Measurements from ENCODE around the gene SORCS2.

DNA sequence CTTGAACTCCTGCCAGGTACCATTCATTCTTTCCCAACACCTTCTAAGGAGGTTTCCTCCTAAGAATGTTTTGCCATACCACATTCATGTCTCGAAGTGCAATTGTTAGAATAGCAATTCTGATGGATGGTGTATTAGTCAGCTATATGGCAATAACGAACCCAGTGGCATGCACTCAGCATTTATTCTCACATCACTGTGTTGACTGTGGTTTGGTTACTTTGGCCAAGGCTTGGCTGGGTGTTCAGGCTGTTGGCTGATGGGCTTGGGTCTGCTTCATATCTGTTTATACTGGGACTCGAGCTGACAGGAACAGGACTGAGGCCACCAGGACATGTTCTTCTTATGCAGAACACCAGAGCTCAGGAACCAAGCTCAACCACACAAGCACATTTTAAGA, 210.7 kb downstream of the SORCS2 start:
- TF ChIP-seq REST (IDR thresholded peaks at IDR 0.05; ENCODE audit: insufficient read depth in 1 of 2, low read depth in 2 of 2, low read length in 2 of 2) (no peak), SIN3A (IDR thresholded peaks at IDR 0.05; ENCODE audit: borderline replicate concordance, insufficient read depth, low read length) (no peak), POLR2AphosphoS5 (IDR thresholded peaks at IDR 0.05; ENCODE audit: low read depth, low read length) (no peak), TAF1 (IDR thresholded peaks at IDR 0.05; ENCODE audit: borderline replicate concordance, insufficient read depth, low read length) (no peak), FOXP2 (optimal IDR thresholded peaks at IDR 0.05; ENCODE audit: borderline replicate concordance, extremely low read depth, extremely low read length, insufficient read depth) (no peak)

Measured in PFSK-1 (cell line).